ENCODE results near the gene GSTK1. TPM values are rescaled to one million over a fixed set of nuclear protein-coding genes. Genes with fewer than 3 reads are reported as not detected.

GSTK1 gene
- total RNA-seq, 1 donor = 69.1 TPM

DNA sequence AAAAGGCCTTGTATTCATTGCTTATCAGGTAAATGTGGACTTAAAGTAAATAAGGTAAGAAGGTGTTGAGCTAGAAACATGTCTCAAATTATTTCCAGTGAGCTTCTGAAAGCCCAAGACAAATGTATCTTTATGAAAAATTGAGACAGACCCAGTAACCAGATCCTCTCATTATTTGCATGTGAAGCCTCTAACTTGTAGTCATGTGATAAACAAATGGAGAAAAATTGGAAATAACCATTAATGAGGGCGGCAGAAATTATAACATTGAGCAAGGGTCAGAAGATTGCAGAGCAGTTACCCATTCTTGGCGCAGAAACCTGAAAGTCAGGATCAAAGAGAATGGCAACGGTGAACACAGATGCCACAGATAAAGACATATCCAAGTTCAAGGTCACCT, 41.5 kb upstream of the GSTK1 start, which contains the start of gene TAS2R40:
TSS of gene TAS2R40 (plus strand) at position 301 of the 400 bp plus-strand sequence. CDS start at position 343, 42 bp downstream.
- TF ChIP-seq, protein P1, sequence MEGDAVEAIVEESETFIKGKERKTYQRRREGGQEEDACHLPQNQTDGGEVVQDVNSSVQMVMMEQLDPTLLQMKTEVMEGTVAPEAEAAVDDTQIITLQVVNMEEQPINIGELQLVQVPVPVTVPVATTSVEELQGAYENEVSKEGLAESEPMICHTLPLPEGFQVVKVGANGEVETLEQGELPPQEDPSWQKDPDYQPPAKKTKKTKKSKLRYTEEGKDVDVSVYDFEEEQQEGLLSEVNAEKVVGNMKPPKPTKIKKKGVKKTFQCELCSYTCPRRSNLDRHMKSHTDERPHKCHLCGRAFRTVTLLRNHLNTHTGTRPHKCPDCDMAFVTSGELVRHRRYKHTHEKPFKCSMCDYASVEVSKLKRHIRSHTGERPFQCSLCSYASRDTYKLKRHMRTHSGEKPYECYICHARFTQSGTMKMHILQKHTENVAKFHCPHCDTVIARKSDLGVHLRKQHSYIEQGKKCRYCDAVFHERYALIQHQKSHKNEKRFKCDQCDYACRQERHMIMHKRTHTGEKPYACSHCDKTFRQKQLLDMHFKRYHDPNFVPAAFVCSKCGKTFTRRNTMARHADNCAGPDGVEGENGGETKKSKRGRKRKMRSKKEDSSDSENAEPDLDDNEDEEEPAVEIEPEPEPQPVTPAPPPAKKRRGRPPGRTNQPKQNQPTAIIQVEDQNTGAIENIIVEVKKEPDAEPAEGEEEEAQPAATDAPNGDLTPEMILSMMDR (IDR thresholded peaks at IDR 0.05; ENCODE audit: insufficient read depth, low read depth, low read length) = no peak
- no peak for DNase-seq (ENCODE audit: low read depth)

DNA sequence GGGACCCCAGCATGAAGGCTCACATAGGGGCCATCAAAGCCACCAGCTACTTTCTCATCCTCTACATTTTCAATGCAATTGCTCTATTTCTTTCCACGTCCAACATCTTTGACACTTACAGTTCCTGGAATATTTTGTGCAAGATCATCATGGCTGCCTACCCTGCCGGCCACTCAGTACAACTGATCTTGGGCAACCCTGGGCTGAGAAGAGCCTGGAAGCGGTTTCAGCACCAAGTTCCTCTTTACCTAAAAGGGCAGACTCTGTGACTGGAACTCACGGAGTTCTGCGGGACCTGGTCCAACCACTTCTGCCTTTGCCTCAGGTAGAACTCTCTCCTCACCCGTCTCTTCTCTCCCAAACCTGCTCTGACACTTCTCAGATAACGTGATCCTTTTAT, 40.5 kb upstream of the GSTK1 start:
- TF ChIP-seq, protein P1 (IDR thresholded peaks at IDR 0.05; ENCODE audit: insufficient read depth, low read depth, low read length) = no peak
- H3K4me3 ChIP-seq (ENCODE audit: low read depth, low read length) = no peak overlapping the region
- DNase-seq (ENCODE audit: low read depth) = no peak

More for the DNA sequence above, 41.5 kb upstream of the GSTK1 start, which contains the start of gene TAS2R40:
- H3K4me3 ChIP-seq (ENCODE audit: low read depth, low read length) = no peak within 1 kb of the TSS

DNA sequence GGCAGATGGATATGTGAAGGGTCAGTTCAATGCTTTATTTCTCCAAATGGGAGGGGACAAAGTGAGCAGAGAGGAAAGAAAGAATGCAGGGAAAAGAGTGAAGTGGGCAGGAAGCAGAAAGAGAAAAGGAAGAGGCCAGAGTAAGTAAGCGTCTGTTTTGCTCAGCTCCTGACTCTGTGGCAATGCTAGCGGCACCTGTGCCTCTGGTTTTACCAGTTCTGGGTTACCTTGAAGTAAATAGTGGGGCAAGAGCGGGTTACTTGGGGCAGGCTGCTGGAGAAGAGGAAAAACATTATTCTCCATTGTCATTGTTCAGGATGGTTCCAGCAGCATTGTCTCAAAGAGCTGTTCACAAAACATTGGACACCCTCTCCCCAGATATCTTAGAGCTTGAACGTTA, 39.5 kb upstream of the GSTK1 start:
- H3K4me3 ChIP-seq (ENCODE audit: low read depth, low read length) = no peak overlapping the region
- TF ChIP-seq, protein P1 (IDR thresholded peaks at IDR 0.05; ENCODE audit: insufficient read depth, low read depth, low read length) = no peak
- no peak for DNase-seq (ENCODE audit: low read depth)

DNA sequence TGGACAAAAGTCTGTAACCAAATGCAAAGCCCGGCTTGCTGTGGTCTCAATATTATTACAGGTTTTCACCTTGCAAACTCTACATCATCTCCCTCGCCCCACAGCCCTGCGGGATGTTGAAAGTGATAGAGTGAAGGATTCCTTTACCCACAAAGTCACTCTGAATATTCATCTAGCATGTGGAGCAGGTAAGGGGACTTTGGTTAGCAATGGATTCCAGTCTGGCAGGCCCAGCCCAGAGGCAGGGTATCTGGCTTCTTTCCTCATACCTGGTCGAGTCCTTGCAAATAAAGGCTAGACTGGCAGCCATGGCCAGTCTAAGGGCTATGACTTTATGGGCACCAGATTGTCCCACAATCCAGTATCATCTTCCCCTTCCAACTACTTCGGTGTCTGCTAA, 38.2 kb upstream of the GSTK1 start:
- no peak overlapping the region for H3K4me3 ChIP-seq (ENCODE audit: low read depth, low read length)
- DNase-seq (ENCODE audit: low read depth) = no peak
- TF ChIP-seq, protein P1 (IDR thresholded peaks at IDR 0.05; ENCODE audit: insufficient read depth, low read depth, low read length) = no peak

DNA sequence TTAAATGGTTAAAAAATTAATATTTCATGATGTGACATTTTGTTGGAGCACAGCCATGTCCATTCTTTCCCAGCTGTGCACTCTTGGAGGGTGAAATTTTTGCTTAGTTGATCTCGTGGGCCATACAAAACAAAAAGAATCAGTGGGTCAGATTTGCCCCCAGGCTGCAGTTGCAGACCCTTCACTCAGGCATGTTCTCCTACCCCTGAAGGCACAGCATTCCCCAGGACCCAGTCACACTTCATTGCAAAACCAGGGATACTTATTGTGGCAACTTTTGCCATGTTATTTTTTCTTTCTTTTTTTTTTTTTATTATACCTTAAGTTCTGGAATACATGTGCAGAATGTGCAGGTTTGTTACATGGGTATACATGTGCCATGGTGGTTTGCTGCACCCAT, 35.4 kb upstream of the GSTK1 start:
- no peak for DNase-seq (ENCODE audit: low read depth)
- no peak overlapping the region for H3K4me3 ChIP-seq (ENCODE audit: low read depth, low read length)
- TF ChIP-seq, protein P1 (IDR thresholded peaks at IDR 0.05; ENCODE audit: insufficient read depth, low read depth, low read length) = no peak

DNA sequence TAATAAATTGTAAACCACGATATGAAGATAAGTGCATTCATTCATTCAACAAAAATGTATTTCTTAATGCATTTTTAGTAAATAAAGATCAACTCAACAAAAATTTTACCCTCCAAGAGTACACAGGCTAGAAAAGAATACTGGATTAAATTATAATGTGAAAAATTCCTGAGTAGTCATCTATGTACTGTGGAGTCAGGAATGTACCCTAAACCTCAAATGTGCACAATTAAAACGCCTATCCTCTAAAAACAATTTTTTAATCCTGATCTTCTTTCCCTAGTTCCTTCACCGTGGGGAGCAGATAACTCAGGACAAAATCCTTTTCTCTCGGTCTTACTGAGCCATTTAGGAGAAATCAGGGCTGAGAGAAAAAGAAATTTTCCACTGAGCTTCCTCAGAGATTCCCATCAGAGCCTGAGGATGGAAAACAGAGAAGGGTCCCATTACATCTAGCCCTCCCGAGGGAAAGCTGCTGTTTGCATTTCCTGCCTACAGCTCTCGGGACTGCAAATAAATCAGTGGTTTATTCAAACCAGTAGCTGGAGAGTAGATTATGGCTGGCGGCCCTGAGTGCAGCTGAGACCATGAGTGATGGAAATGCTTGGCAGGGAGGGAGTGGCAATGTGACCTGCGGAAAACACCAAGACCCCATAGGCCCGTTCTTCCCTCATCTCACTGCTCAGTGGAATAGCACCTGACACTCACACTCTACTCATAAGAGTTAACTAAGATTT, 34.0 kb upstream of the GSTK1 start:
- TF ChIP-seq, protein P1 (IDR thresholded peaks at IDR 0.05; ENCODE audit: insufficient read depth, low read depth, low read length) = no peak
- no peak overlapping the region for H3K4me3 ChIP-seq (ENCODE audit: low read depth, low read length)
- no peak for DNase-seq (ENCODE audit: low read depth)

Measured in fibroblast of villous mesenchyme (primary cell).